GM12878 (cell line): ENCODE results near the gene KCNIP3. TPM values are rescaled to one million over a fixed set of nuclear protein-coding genes. Genes with fewer than 3 reads are reported as not detected.

Experiments
- ATAC-seq: fragments of 200-7000 bp; cut with Tn5 transposase; 3 replicates; pipeline ENCODE4 v1.9.1; 2020; ENCODE audit warnings: mild to moderate bottlenecking, moderate library complexity
- BruUV-seq: library from RNA; stranded (reverse); fragments of 400-500 nt; replicated peaks from 2 replicates; lab custom pipeline; 2021; lab: Mats Ljungman, UMichigan
- CTCF ChIA-PET: fragments of 300-600 bp; sonication (Branson Sonifier 250); formaldehyde crosslinking; extraction: SDS; loops from one replicate; lab custom pipeline; 2021; ENCODE audit warnings: inconsistent platforms; lab: Yijun Ruan, JAX
- POLR2A ChIA-PET: fragments of 350-600 bp; formaldehyde crosslinking; extraction: SDS; loops from one replicate; lab custom pipeline; 2021; ENCODE audit warnings: inconsistent platforms; lab: Charles Lee
- RAD21 ChIA-PET: fragments of 300-600 bp; sonication (Branson Sonifier 250); formaldehyde crosslinking; loops from one replicate; lab custom pipeline; 2023; ENCODE audit warnings: antibody characterized with exemption; ENCODE audit not compliant: unreplicated experiment; lab: Charles Lee
- SMC1A ChIA-PET: fragments of 300-600 bp; sonication (Branson Sonifier 250); formaldehyde crosslinking; loops from one replicate; lab custom pipeline; 2023; ENCODE audit not compliant: unreplicated experiment, uncharacterized antibody; lab: Charles Lee
- DNase-seq: peaks from one replicate; pipeline ENCODE4 v3.0.0-alpha.2; 2011; ENCODE audit warnings: low read depth, low spot score
- FAIRE-seq: peaks from 3 replicates; lab custom pipeline; 2011; peaks lifted over from hg19 to GRCh38; lab: Jason Lieb, UNC
- H2AFZ ChIP-seq: 2 replicates; pipeline ENCODE4 v1.6.0; 2011; ENCODE audit warnings: low read depth, low read length, control low read depth; ENCODE audit not compliant: control insufficient read depth
- H3K27ac ChIP-seq: 2 replicates; pipeline ENCODE4 v1.5.1; 2011; ENCODE audit warnings: control low read depth; ENCODE audit not compliant: control insufficient read depth, insufficient read depth
- H3K27me3 ChIP-seq, 2 experiments: replicated peaks in 1 of 2; 2 replicates each; pipeline versions ENCODE4 v1.6.0 to v1.6.1; 2011; ENCODE audit warnings: low read length in 1 of 2; ENCODE audit not compliant: control insufficient read depth in 2 of 2, insufficient read depth in 2 of 2
- H3K36me3 ChIP-seq, 2 experiments: 2 replicates each; pipeline ENCODE4 v1.5.1; 2011; ENCODE audit warnings: low read length in 1 of 2; ENCODE audit not compliant: control insufficient read depth in 2 of 2, insufficient read depth in 2 of 2
- H3K4me1 ChIP-seq: 2 replicates; pipeline ENCODE4 v1.6.1; 2011; ENCODE audit warnings: mild to moderate bottlenecking, low read length, moderate library complexity, mixed read lengths; ENCODE audit not compliant: control insufficient read depth, insufficient read depth
- H3K4me2 ChIP-seq: 2 replicates; pipeline ENCODE4 v1.6.0; 2011; ENCODE audit warnings: control low read depth; ENCODE audit not compliant: control insufficient read depth, insufficient read depth
- H3K4me3 ChIP-seq: fragments of 200-600 bp; sonication (generic); 2 replicates; pipeline ENCODE4 v1.5.1; 2016
- H3K79me2 ChIP-seq: 2 replicates; pipeline ENCODE4 v1.6.0; 2011; ENCODE audit warnings: low read length; ENCODE audit not compliant: control insufficient read depth, insufficient read depth
- H3K9ac ChIP-seq: 2 replicates; pipeline ENCODE4 v1.8.0; 2011; ENCODE audit warnings: low read length, control low read depth, mixed read lengths; ENCODE audit not compliant: control insufficient read depth, insufficient read depth
- H3K9me3 ChIP-seq: replicated peaks from 3 replicates; pipeline ENCODE4 v1.5.1; 2011; ENCODE audit warnings: mild to moderate bottlenecking, low read length; ENCODE audit not compliant: control insufficient read depth, insufficient read depth
- H4K20me1 ChIP-seq: 2 replicates; pipeline ENCODE4 v1.6.0; 2011; ENCODE audit not compliant: control insufficient read depth, insufficient read depth
- ATF3 ChIP-seq: IDR thresholded peaks from 2 replicates; pipeline ENCODE4 v1.6.1; 2011; ENCODE audit warnings: low read depth, mild to moderate bottlenecking, low read length, moderate library complexity, borderline replicate concordance; ENCODE audit errors: extremely low read depth
- BCL11A ChIP-seq: IDR thresholded peaks from 2 replicates; pipeline ENCODE4 v1.6.1; 2011; ENCODE audit warnings: low read depth, low read length
- BHLHE40 ChIP-seq, 2 experiments: fragments of 450-650 bp in 1 of 2; IDR thresholded peaks; 2 replicates each; pipeline ENCODE4 v1.6.1; 2011 to 2017; ENCODE audit warnings: low read depth in 2 of 2, borderline replicate concordance in 1 of 2, improper control_type of control experiment in 1 of 2, low read length in 1 of 2, mild to moderate bottlenecking in 1 of 2
- FOS ChIP-seq: IDR thresholded peaks from 3 replicates; pipeline ENCODE4 v1.6.1; 2011; ENCODE audit warnings: borderline replicate concordance; ENCODE audit not compliant: insufficient read length; ENCODE audit errors: extremely low read depth
- FOXM1 ChIP-seq: IDR thresholded peaks from 2 replicates; pipeline ENCODE4 v1.6.1; 2012; ENCODE audit warnings: low read depth, mild to moderate bottlenecking, inconsistent platforms, low read length, moderate library complexity
- PAX8 ChIP-seq: fragments of 450-650 bp; IDR thresholded peaks from 2 replicates; pipeline ENCODE4 v1.6.1; 2017; ENCODE audit warnings: mild to moderate bottlenecking, moderate library complexity
- RAD21 ChIP-seq: IDR thresholded peaks from 2 replicates; pipeline ENCODE4 v1.6.1; 2011; ENCODE audit warnings: mild to moderate bottlenecking, low read depth, low read length, moderate library complexity; ENCODE audit not compliant: insufficient read depth
- RFX5 ChIP-seq: IDR thresholded peaks from 2 replicates; pipeline ENCODE4 v1.6.1; 2011; ENCODE audit warnings: low read depth, low read length, improper control_type of control experiment
- SRF ChIP-seq, 2 experiments: IDR thresholded peaks; 2 replicates each; pipeline ENCODE4 v1.6.1; 2011; ENCODE audit warnings: low read depth in 2 of 2, low read length in 2 of 2, mild to moderate bottlenecking in 1 of 2, moderate library complexity in 1 of 2
- TBL1XR1 ChIP-seq: IDR thresholded peaks from 2 replicates; pipeline ENCODE4 v1.6.1; 2012; ENCODE audit warnings: low read depth, low read length, improper control_type of control experiment
- ZBED1 ChIP-seq: IDR thresholded peaks from 2 replicates; pipeline ENCODE4 v1.6.1; 2016; ENCODE audit warnings: borderline replicate concordance
- WGBS: methylation state at CpG from one replicate; pipeline ENCODE4 v1.1.6; 2016; ENCODE audit warnings: low lambda C conversion rate; ENCODE audit not compliant: insufficient replicate concordance, insufficient coverage; ENCODE audit errors: missing lambda C conversion rate; 5-methylcytosine and 5-hydroxymethylcytosine counted together
- in situ Hi-C: fragments of 300-500 bp; cut with MboI; formaldehyde crosslinking; loops from 9 replicates; pipeline ENCODE4 v1.14.3; 2018; ENCODE audit warnings: mixed read lengths
- intact Hi-C: fragments of 100-400 bp; cut with micrococcal nuclease; formaldehyde crosslinking; loops from one replicate; pipeline ENCODE4 v1.14.2; 2022; ENCODE audit not compliant: unreplicated experiment
- polyA plus RNA-seq, 11 experiments: library from polyadenylated mRNA; depleted of rRNA in 4 of 11; unstranded in 6 of 11; stranded (reverse) in 5 of 11; fragments of >200 nt; fragmentation: Nextera tagmentation in 4 of 11; fragmentation: Illumina TruSeq in 1 of 11; extraction: Ambion mirVana in 4 of 11; extraction: Trizol in 1 of 11; gene quantifications; 1 replicate in 1 of 11; 2 replicates in 10 of 11; pipeline versions ENCODE4 v1.2.1 to v1.2.3, GENCODE V29; 2011 to 2016; ENCODE audit warnings: inconsistent platforms in 2 of 11, missing spikeins in 2 of 11, low read depth in 1 of 11
- total RNA-seq, 4 experiments: library from RNA; depleted of rRNA in 3 of 4; stranded (reverse); fragments of >200 nt in 3 of 4; fragmentation: Illumina TruSeq in 1 of 4; extraction: Trizol in 1 of 4; gene quantifications; 2 replicates each; pipeline versions ENCODE4 v1.2.1 to v1.2.3, GENCODE V29; 2013 to 2021

The KCNIP3 gene
- total and polyA plus RNA-seq, 10 of the 15 experiments (the other 5 are each of a cell fraction or from before 2014, with no cell fraction given) = not detected

- TF ChIP-seq RFX5 (no peak), RAD21 (no peak), ATF3 (no peak), TBL1XR1 (no peak), BHLHE40 (IDR thresholded peaks at IDR 0.05; ENCODE audit: borderline replicate concordance in 1 of 2, low read depth in 2 of 2, low read length in 1 of 2) (no peak), PAX8 (no peak), BCL11A (no peak), FOXM1 (no peak), ZBED1 (no peak), FOS (no peak), SRF (IDR thresholded peaks at IDR 0.05; ENCODE audit: low read depth in 2 of 2, low read length in 2 of 2) (no peak)
- TF ChIP-seq, all 136 proteins: peak for 0
- no peak overlapping the region for H3K4me3 ChIP-seq
- no peaks in the 10 kb centered on the region for H3K9me3 ChIP-seq
- ATAC-seq (no peak), DNase-seq (no peak), FAIRE-seq (no peak)
- ChIA-PET SMC1A (no interaction called here), POLR2A (no interaction called here), CTCF (no interaction called here), RAD21 (no interaction called here)
- intact Hi-C loops (no loop called here), in situ Hi-C loops (no loop called here)
- H4K20me1 ChIP-seq = no peaks in the 10 kb centered on the region
- H3K27me3 ChIP-seq = no peaks in the 10 kb centered on the region; a peak in 1 of 4 replicates
- no peaks in the 10 kb centered on the region for H3K4me1 ChIP-seq
- no peak overlapping the region for H2AFZ ChIP-seq
- no peak overlapping the region for H3K4me2 ChIP-seq
- H3K9ac ChIP-seq = no peak overlapping the region
- no TSS peak for BruUV-seq
- no peak overlapping the region for H3K27ac ChIP-seq
- no peaks in the 10 kb centered on the region for H3K36me3 ChIP-seq
- 36% methylated on average over 23 of the region's 23 CpGs for WGBS
- H3K79me2 ChIP-seq = no peaks in the 10 kb centered on the region
Measured at GRCh38 chr2:95329891-95330793, 33.0 kb downstream of the KCNIP3 start.
